HTR-8/SVneo (cell line): ENCODE measurements around the gene B9D2.

Experiments used
- DNase-seq: peaks from one replicate; pipeline ENCODE4 v3.0.0; 2011; ENCODE audit warnings: low spot score, mixed read lengths; ENCODE audit not compliant: insufficient read length
- FAIRE-seq: peaks from 2 replicates; lab custom pipeline; 2011; peaks lifted over from hg19 to GRCh38; lab: Jason Lieb, UNC

B9D2 gene

DNA sequence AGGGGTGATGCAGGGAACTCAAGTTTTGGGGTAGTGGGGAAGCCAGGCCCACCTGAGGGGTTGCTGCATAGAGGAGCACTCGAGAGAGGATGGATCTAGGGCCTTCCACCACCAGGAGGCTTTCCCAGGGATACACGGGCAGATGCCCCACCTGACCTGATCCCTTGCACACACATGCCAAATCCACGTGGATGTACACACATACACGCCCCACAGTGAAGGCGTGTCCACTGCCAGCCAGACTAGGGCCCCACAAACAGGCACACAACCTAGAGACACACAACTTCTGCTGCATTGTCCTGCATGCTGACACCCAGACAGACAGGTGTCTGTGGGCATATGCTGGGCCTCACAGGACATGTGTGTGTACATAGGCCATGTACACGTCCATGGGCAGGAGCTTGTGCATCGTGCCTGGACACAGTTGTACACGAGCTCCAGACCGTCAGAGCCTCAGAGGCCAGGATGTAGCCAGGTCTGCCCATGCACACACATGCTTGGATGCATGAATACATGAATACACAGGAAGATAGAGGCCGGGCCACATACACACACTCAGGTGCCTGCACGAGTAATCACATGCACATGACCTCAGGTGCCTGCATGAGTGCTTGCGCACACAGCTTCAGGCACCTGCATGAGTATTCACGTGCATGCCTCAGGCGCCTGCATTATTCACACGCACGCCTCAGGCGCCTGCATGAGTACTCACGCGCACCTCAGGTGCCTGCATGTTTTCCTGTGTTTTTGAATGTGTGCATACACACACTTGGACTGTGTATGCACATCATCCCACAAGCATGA, 45.1 kb downstream of the B9D2 start:
- FAIRE-seq (no peak), DNase-seq (no peak)

DNA sequence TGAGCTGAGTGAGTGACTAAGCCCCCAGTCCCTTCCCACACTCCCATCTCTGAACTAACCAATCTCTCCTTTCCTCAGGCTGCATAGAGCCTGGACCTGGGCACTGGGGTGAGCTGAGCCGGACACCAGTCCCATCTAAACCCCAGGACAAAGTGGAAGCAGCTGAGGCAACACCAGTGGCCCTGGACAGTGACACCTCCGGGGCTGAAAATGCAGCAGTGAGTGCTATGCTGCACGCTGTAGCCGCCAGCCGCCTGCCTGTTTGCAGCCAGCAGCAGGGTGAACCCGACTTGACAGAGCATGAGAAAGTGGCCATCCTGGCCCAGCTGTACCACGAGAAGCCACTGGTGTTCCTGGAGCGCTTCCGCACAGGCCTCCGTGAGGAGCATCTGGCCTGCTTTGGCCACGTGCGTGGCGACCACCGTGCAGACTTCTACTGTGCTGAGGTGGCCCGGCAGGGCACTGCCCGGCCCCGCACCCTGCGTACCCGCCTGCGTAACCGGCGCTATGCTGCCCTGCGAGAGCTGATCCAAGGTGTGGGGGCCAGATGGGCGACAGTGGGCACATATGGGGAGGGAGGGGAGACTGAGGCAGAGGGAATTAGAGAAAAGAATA, 47.5 kb downstream of the B9D2 start:
- FAIRE-seq, result no peak
- no peak for DNase-seq

DNA sequence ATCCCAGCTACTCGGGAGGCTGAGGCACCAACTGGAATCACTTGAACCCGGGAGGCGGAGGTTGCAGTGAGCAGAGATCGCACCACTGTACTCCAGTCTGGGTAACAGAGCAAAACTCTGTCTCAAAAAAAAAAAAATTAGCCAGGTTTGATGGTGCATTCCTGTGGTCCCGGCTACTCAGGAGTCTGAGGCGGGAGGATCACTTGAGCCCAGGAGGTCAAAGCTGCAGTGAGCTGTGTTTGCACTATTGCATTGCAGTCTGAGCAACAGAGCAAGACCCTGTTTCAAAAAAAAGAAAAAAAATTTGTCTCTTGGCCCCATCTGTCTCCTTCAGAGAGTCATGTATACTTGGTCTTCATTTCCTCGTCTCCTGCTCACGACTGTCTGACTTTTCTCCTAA, 52.3 kb downstream of the B9D2 start:
- DNase-seq (no peak), FAIRE-seq (no peak)

DNA sequence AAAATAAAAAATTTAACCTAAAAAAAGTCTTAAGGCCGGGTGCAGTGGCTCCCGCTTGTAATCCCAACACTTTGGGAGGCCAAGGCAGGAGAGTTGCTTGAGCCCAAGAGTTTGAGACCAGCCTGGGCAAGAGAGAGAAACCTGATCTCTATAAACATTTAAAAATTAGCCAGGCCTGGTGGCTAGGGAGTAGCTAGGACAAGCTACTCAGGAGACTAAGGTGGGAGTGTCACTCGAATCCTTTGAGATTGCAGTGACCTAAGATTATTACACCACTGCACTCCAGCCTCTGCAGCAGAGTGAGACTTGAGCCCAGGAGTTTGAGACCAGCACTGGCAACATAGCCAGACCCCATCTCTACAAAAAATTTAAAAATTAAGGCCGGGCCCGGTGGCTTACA, 52.9 kb downstream of the B9D2 start:
- DNase-seq, result no peak
- no peak for FAIRE-seq

DNA sequence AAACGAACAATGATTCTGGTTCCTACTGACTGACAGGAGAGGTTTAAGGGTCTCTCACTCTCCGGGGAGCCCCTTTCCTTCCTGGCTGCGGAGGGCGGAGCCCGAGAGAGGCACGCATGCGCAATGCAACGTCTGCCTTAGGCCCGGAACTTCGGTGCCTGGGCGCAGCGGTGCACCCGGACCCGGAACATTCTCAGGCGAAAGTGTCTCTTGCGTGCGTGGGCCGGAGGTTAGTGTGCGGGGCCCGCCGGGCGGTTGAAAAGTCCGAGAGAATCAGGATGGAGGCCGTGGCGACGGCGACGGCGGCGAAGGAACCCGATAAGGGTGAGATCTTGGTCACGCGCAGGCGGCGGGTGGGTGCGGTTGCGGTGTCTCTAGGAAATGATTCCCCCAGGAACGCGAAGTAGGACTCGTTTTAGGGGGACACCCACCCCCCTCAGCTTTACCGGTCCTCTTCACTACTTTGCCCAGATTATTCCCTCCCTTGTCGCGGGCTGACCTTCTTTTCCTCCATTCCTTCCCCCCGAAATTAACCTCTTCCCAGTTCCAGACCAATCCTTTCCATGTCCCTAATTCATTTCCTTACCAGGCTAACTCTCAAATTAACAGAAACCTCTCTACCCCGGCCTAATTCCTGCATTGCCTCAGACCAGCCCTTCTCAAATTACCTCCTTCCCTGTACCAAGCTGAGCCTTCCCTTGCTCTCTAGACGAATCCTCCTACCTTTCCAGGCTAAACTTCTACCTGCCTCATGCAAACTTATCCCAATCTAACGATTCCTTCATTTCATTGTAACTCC, 53.7 kb downstream of the B9D2 start, which contains the start of gene CCDC97:
CCDC97 (plus strand) TSS at position 140 of the 799 bp plus-strand sequence; CDS start at position 279, 139 bp downstream.
- DNase-seq (peak; percentile 89), FAIRE-seq (no peak)

DNA sequence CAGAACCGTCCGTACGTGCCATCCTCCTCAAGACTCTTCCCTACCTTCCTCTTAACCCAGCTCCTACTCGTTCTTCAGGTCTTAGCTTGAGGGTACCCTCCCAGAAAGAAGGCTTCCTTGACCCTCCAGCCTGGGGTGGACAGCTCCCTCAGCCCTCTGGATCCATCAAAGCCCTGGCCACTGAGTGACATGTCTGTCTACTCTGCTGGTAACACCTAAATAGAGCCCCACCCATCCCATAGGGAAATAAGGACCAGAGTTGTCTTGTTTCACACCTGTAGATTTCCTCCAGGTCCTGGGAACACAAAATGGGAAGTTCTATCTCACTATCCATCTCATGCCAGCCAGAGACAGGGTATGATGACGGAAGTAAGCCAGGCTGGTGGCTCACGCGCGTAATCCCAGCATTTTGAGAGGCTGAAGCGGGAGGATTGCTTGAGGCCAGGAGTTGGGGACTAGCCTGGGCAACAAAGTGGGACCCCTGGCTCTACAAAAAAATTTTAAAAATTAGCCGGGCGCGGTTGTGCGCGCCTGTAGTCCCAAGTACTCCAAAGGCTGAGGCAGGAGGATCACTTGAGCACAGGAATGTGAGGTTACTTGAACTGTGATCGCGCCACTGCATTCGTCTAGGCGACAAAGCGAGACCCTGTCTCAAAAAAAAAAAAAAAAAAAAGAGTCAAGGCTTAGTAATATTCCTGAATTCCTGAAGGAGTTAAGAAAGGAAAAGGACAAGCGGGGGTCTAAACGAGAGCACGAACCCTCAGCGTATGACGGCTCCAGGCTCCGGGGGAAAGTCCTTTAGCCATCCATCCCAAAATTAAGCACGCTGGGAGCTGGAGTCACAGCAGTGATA, 54.5 kb downstream of the B9D2 start:
- DNase-seq (no peak), FAIRE-seq (no peak)

DNA sequence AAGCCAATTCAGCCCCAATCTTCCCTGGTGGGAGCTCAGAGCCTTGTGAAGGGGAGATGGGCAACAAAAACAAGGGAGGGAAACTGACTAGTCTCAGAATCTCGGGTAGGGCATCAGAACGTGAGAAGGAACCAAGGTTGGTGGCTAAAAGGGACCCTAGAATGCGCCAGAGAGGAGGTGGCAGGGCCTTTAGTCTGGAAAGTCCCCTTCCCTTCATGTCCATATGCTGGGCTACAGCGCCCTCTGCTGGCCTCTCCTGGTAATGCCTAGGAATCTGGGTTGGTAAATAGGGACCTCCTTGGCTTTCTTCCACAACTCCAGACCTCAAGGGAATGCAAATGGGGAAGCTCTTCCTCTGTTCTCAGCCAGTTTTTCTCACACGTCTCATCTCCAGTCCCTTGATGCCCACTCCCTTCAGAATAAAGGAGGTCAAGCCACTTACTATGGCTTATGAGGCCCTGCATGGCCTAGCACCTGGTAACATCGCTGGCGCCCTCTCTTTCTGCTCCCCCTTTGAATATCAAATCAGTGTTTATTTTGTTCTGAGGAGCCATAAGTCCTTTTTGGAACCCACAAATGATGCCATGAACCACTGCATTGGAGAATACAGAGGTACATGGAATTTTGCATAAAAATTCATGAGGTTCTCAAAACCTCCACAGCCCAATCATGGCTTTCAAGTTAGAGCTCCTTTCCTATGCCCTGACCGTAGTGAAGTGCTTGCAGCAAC, 55.3 kb downstream of the B9D2 start:
- no peak for FAIRE-seq
- DNase-seq, result peak; percentile 75

DNA sequence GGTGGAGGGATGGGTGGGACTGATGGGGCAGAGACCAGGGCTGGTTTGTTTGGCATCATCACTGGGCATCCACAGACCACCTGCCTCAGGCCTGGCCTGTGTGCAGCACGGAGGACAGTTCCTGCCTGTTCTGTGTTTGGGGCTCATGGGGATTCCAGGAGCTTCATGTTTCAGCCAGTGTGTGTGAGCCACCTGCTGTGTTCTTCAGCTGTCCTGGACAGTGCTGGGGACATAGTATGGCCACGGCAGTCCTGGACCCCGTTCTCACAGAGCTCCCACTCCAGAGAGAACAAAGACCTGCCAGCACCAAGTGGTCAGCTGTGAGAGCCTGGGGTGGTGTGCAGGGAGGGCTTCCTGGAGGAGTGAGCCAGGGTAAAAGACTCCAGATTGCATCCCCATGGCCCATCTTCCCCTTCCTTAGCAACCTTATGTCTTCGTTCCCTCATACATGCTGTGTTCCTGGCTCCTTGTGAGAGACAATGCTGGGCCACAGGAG, 55.9 kb downstream of the B9D2 start:
- DNase-seq (no peak), FAIRE-seq (no peak)

DNA sequence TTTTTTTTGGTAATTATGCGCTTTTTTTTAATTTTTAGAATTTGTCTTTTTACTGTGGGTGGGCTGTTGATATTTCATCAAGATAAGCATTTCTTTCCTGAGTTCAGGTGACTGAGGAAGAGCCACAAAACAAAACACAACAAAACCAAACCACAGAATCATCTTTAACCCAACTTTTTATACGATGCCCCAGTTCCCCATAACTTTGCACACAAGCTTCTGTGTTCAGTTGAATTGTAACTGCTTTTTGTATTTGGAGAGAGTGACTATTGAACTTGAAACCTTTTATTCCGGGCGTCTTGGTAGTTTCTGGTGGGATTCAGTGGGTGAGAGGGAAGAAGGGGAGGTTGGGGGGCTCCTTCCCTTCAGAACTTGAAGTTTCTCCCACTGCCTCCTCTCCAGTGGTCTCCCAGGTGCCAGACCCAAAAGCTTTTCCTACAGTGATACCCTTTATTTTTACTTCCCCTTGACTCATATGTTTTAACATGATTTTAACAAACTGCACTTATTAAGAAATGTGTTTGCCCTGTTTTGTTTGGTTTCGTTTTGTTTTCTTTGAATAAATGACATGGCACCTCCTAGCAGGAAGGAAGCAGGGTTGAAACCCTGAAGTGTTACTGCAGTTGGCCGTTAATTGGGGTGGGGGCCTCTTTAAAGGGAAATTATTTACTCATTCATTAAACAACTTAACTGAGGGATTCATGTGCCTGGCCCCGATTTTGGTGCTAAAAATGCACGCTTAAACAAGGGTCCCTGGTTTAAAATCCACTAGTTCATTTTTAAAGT, 56.7 kb downstream of the B9D2 start:
- FAIRE-seq (no peak), DNase-seq (no peak)

DNA sequence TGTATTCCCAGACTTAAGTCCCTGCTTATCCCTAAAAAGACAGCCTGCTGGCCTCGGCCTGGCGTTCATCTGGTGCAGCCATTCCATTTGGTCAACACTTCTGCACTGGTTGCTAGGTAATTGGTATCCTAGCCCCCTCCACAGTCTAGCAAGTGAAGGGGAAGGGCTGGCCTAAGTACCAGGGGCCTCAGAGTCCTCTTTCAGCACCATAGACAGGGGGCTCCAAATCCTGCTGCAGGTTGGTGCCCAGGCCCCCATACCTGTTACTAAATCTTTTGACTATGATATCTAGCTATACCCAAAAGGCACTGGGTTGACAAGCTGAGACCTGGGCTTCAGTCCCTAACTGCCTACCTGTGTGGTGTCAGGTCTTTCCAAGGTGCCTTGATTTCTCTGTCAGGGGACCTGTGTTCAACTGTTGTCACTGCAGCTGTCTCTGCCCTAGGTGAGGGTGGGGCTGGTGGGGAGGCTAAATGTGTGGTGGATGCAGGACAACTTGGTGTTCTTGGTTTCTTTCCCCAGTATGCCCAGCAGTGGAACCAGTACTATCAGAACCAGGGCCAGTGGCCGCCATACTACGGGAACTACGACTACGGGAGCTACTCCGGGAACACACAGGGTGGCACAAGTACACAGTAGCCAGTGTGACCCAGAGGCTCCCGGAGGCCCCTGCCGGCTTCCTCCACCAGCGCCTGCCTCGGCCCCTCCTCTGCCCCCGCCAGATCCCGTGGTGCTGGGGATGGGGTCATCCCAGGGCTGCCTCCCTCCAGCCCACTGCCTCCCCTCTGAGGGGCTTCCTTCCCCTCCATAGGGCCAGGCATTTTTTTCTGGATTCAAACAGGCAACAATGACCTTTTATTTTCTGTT, 57.8 kb downstream of the B9D2 start:
- FAIRE-seq (no peak), DNase-seq (no peak)

DNA sequence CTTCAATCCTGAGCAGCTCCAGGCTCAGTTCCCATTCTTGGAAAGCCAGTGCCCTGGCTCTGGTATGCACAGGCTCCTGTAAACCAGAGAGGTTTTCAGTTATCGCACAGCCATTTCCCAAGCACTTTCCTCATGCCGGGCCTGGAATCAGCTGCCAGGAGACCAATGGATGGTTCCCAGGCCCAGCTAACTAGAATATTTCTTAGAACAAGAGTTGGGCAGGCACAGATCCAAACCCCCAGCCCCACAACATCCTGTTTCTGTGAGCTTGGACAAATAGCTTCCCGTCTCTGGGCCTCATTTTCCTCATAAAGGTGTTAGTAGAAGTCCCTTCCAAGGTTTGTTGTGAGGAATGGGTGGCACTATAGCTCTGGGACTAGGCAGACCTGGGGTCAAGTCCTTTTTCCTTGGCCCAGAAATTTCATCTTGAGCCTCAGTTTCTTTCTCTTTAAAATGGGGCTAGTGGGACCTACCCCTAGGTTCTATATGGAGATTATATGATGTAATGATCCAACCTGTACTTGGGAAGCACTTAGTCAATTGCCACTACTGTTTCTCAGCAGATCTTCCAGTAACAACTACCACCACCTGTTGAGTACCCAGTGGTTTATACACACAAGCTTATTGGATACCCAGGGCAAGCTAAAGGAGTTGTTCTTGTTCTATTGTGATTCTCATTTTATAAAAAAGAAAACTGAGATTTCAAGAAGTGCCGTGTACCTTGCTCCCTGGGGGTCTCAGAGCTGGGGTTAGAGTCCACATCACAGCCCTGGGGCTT, 59.1 kb downstream of the B9D2 start:
- no peak for DNase-seq
- FAIRE-seq, result no peak
